ENCODE measurements around the gene PDK3.

DNA sequence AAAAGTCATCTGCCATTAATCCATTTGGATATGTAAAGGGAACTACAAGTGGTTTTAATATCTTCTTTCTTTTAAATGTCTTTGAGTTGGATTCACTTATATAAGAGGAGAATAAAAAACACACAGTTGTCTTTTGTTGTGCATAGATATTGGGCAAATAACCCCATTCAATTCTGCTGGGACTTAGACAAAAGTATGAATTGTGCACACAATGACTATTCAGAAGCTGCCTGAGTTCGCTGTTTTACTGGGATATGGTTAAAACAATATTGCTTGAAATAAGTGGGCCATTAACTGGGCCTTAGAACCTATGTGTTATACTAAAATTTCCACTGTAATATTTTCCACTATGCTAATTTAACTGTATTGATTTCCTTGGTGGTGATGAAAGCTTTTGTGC, 110.4 kb downstream of the PDK3 start:
- TF ChIP-seq CHD2 (IDR thresholded peaks at IDR 0.05; ENCODE audit: low read length, partially characterized antibody), result no peak
- TF ChIP-seq, protein P1, sequence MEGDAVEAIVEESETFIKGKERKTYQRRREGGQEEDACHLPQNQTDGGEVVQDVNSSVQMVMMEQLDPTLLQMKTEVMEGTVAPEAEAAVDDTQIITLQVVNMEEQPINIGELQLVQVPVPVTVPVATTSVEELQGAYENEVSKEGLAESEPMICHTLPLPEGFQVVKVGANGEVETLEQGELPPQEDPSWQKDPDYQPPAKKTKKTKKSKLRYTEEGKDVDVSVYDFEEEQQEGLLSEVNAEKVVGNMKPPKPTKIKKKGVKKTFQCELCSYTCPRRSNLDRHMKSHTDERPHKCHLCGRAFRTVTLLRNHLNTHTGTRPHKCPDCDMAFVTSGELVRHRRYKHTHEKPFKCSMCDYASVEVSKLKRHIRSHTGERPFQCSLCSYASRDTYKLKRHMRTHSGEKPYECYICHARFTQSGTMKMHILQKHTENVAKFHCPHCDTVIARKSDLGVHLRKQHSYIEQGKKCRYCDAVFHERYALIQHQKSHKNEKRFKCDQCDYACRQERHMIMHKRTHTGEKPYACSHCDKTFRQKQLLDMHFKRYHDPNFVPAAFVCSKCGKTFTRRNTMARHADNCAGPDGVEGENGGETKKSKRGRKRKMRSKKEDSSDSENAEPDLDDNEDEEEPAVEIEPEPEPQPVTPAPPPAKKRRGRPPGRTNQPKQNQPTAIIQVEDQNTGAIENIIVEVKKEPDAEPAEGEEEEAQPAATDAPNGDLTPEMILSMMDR (IDR thresholded peaks at IDR 0.05), result no peak
- no peak for TF ChIP-seq EP300 (IDR thresholded peaks at IDR 0.05; ENCODE audit: borderline replicate concordance in 1 of 2, low read depth in 1 of 2, low read length in 1 of 2)
- TF ChIP-seq YY1 (IDR thresholded peaks at IDR 0.05; ENCODE audit: low read depth), result no peak
- TF ChIP-seq SIN3A (IDR thresholded peaks at IDR 0.05; ENCODE audit: borderline replicate concordance, low read depth, low read length), result no peak
- no peak for TF ChIP-seq EZH2phosphoT487 (IDR thresholded peaks at IDR 0.05; ENCODE audit: borderline replicate concordance, low read depth)
- TF ChIP-seq TEAD4 (IDR thresholded peaks at IDR 0.05; ENCODE audit: borderline replicate concordance, insufficient read depth), result no peak
- TF ChIP-seq ELF1 (IDR thresholded peaks at IDR 0.05), result no peak
- TF ChIP-seq GATA2 (CRISPR knock-in tag; IDR thresholded peaks at IDR 0.05), result no peak
- no peak for TF ChIP-seq TCF12 (IDR thresholded peaks at IDR 0.05)

Data from SK-N-SH (cell line).